Hepatocyte (in vitro differentiated cells): ENCODE data around the gene FNDC11. TPM values are rescaled to one million over a fixed set of nuclear protein-coding genes. Genes with fewer than 3 reads are reported as not detected.

ENCODE experiments used
- DNase-seq: peaks from one replicate; pipeline ENCODE4 v3.0.0-alpha.2; 2016; ENCODE audit warnings: low spot score
- H2AFZ ChIP-seq: fragments of 200-600 bp; sonication (generic); 2 replicates; pipeline ENCODE4 v1.6.0; 2016; ENCODE audit warnings: antibody characterized with exemption, mild to moderate bottlenecking
- H3K27ac ChIP-seq: fragments of 200-600 bp; sonication (generic); 2 replicates; pipeline ENCODE4 v1.5.1; 2016; ENCODE audit warnings: mild to moderate bottlenecking
- H3K27me3 ChIP-seq: fragments of 200-600 bp; sonication (generic); 2 replicates; pipeline ENCODE4 v1.6.1; 2016
- H3K36me3 ChIP-seq: fragments of 200-600 bp; sonication (generic); replicated peaks from 2 replicates; pipeline ENCODE4 v1.5.1; 2016; ENCODE audit warnings: low read depth; ENCODE audit not compliant: insufficient read depth
- H3K4me1 ChIP-seq: fragments of 200-600 bp; sonication (generic); 2 replicates; pipeline ENCODE4 v1.5.1; 2016; ENCODE audit warnings: mild to moderate bottlenecking, moderate library complexity; ENCODE audit not compliant: insufficient read depth
- H3K4me2 ChIP-seq: fragments of 200-600 bp; sonication (generic); 2 replicates; pipeline ENCODE4 v1.6.0; 2016
- H3K4me3 ChIP-seq: fragments of 200-600 bp; sonication (generic); 2 replicates; pipeline ENCODE4 v1.5.1; 2016; ENCODE audit warnings: mild to moderate bottlenecking
- H3K79me2 ChIP-seq: fragments of 200-600 bp; sonication (generic); 2 replicates; pipeline ENCODE4 v1.6.0; 2017; ENCODE audit warnings: mild to moderate bottlenecking
- H3K9me2 ChIP-seq: fragments of 200-600 bp; sonication (generic); replicated peaks from 2 replicates; pipeline ENCODE4 v1.6.0; 2017; ENCODE audit warnings: mild to moderate bottlenecking; ENCODE audit not compliant: insufficient read depth
- H3K9me3 ChIP-seq: fragments of 200-600 bp; sonication (generic); 2 replicates; pipeline ENCODE4 v1.5.1; 2016; ENCODE audit warnings: low read depth, mild to moderate bottlenecking
- H4K20me1 ChIP-seq: fragments of 200-600 bp; sonication (generic); 2 replicates; pipeline ENCODE4 v1.6.0; 2016; ENCODE audit warnings: mild to moderate bottlenecking; ENCODE audit not compliant: insufficient read depth, poor library complexity, severe bottlenecking
- CTCF ChIP-seq: fragments of 200-600 bp; sonication (generic); IDR thresholded peaks from 2 replicates; pipeline ENCODE4 v1.5.1; 2016; ENCODE audit warnings: antibody characterized with exemption, mild to moderate bottlenecking; ENCODE audit not compliant: poor library complexity
- EZH2 ChIP-seq: fragments of 200-600 bp; sonication (generic); IDR thresholded peaks from 2 replicates; pipeline ENCODE4 v1.6.1; 2016; ENCODE audit warnings: antibody characterized with exemption, mild to moderate bottlenecking, borderline replicate concordance
- EZH2phosphoT487 ChIP-seq: fragments of 200-600 bp; sonication (generic); IDR thresholded peaks from one replicate; pipeline ENCODE4 v1.6.1; 2018; ENCODE audit warnings: antibody characterized with exemption, mild to moderate bottlenecking, low read depth, moderate library complexity; ENCODE audit not compliant: unreplicated experiment, severe bottlenecking
- WGBS: methylation state at CpG from one replicate; pipeline ENCODE4 v1.1.6; 2016; ENCODE audit warnings: low lambda C conversion rate; ENCODE audit errors: missing lambda C conversion rate; 5-methylcytosine and 5-hydroxymethylcytosine counted together
- polyA plus RNA-seq: library from polyadenylated mRNA; unstranded; fragments of >200 nt; fragmentation: Nextera tagmentation; extraction: Ambion mirVana; gene quantifications from 2 replicates; pipeline ENCODE4 v1.2.1, GENCODE V29; 2016
- total RNA-seq: library from RNA; depleted of rRNA; stranded (reverse); fragments of >200 nt; gene quantifications from 2 replicates; pipeline ENCODE4 v1.2.3, GENCODE V29; 2014

FNDC11 gene
- total and polyA plus RNA-seq, 2 experiments from 2014 or later = 0.57 to 0.79 TPM

GRCh38 chr20:63534427-63534830 is 19.5 kb upstream of the FNDC11 start:
- 84% methylated on average over 11 of the region's 12 CpGs for WGBS
- Histone ChIP-seq H3K79me2 (no peaks in the 10 kb centered on the region), H3K9me2 (no peaks in the 10 kb centered on the region), H3K27me3 (no peaks in the 10 kb centered on the region), H3K4me3 (no peak overlapping the region), H4K20me1 (no peaks in the 10 kb centered on the region), H3K9me3 (no peaks in the 10 kb centered on the region), H3K27ac (no peak overlapping the region), H3K36me3 (no peaks in the 10 kb centered on the region), H3K4me1 (peaks cover 3% of the 10 kb centered on the region), H2AFZ (no peak overlapping the region), H3K4me2 (no peak overlapping the region)
- DNase-seq = no peak
- no peak for TF ChIP-seq EZH2phosphoT487

GRCh38 chr20:63534831-63535651 is 18.9 kb upstream of the FNDC11 start:
- Histone ChIP-seq H3K27me3 (no peaks in the 10 kb centered on the region), H3K79me2 (no peaks in the 10 kb centered on the region), H3K4me1 (peaks cover 3% of the 10 kb centered on the region)

GRCh38 chr20:63536241-63536977 is 17.6 kb upstream of the FNDC11 start:
- no peak overlapping the region for H3K4me2 ChIP-seq

More at GRCh38 chr20:63534831-63535651, 18.9 kb upstream of the FNDC11 start:
- Histone ChIP-seq H4K20me1 (no peaks in the 10 kb centered on the region), H3K4me2 (no peak overlapping the region), H3K4me3 (no peak overlapping the region), H3K27ac (no peak overlapping the region), H3K9me3 (no peaks in the 10 kb centered on the region), H3K36me3 (no peaks in the 10 kb centered on the region), H3K9me2 (no peaks in the 10 kb centered on the region), H2AFZ (no peak overlapping the region)
- TF ChIP-seq EZH2 (no peak), EZH2phosphoT487 (no peak), CTCF (no peak)
- 84% methylated on average over 32 of the region's 49 CpGs for WGBS
- DNase-seq = no peak

More at GRCh38 chr20:63536241-63536977, 17.6 kb upstream of the FNDC11 start:
- Histone ChIP-seq H3K36me3 (no peaks in the 10 kb centered on the region), H3K4me1 (peaks cover 3% of the 10 kb centered on the region), H3K79me2 (no peaks in the 10 kb centered on the region), H2AFZ (no peak overlapping the region), H3K27ac (no peak overlapping the region), H3K9me3 (no peaks in the 10 kb centered on the region), H3K4me3 (no peak overlapping the region), H3K27me3 (no peaks in the 10 kb centered on the region), H4K20me1 (no peaks in the 10 kb centered on the region), H3K9me2 (no peaks in the 10 kb centered on the region)
- TF ChIP-seq EZH2phosphoT487 (no peak), EZH2 (no peak), CTCF (no peak)
- 85% methylated on average over 34 of the region's 35 CpGs for WGBS
- no peak for DNase-seq
